Cerebellar cortex (tissue), 1 donor: ENCODE data around the gene OR2AJ1.

ENCODE experiments used
- DNase-seq: peaks from one replicate; pipeline ENCODE4 v3.0.0-alpha.2; 2015; ENCODE audit warnings: low spot score

OR2AJ1 gene

DNA sequence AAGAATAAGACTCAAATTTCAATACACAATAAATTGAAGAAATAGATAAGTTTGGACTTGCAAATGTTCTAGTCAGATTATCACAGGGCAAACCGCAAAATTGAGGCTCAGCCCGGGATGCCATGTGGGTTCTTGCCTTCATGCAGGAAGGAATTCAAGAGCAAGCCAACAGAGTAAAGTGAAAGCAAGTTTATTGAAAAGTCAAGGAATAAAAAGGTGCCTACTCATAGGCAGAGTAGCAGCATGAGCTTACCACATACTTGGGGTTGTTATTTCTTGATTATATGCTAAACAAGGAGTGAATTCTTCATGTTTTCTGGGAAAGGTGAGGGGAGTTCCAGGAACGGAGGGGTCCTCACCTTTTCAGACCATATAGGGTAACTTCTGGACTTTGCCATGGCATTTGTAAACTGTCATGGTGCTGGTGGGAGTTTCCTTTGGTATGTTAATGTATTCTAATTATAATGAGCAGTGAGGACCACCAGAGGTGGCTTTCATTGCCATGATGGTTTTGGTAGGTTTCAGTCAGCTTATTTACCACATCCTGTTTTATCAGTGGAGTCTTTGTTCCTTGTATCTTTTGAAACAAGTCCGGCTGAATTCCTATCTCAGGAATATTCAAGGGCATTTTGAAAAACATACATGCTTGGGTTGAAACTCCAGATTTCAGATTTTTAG, 38.4 kb downstream of the OR2AJ1 start:
- no peak for DNase-seq

DNA sequence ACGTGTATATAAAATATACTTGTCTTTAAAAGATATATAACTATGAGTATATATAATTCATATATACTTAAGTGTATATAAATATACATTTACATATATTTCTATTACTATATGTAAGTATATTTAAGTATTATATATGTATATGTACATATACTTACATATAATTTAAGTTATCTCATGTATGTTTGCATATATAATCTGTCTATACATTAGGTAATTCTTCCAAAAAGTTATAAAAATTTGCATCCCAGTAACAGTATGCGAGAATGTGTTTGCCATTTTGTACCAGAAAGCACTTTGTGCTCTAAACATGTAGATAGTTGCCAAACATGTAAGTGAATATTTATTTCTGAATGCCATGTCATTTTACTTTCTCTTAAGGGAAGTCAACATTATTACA, 40.2 kb downstream of the OR2AJ1 start, which contains the start of gene OR2AK2:
OR2AK2 (plus strand) TSS at position 301 of the 400 bp plus-strand sequence. CDS start 144 bp downstream, outside the sequence.
- no peak for DNase-seq

DNA sequence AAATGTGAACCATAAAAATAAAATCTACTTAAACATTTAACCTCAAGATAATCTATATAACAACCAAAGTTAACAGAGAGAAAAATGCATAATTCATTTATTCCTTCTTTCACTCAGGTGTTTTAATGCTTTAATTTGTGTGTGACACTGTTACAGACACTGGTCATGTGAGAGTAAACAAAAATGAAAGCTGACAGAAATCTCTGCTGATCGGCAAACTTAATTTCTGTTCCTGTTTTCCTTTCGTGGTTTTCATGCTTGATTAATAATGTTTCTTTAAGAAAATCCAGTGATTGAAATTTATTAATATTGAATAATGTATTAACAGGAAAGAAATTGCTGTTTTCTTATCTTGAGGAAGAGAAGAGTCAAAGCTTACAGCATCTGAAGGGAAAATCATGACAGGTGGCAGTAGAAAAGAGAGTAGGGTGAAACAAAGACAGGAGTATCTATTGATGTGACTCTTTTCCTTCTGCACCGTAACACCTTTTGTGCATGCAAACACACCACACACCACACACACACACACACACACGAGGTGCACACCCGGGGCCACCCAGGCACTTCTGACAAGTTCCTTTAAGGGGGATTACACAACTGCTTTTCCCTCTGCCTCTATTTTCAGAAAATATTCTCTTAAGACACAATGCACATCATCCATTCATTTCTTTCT, 42.0 kb downstream of the OR2AJ1 start:
- no peak for DNase-seq
